Left lung (tissue), 10 donors: ENCODE measurements around the gene FANCC. TPM values are rescaled to one million over a fixed set of nuclear protein-coding genes. Genes with fewer than 3 reads are reported as not detected.

Source experiments
- ATAC-seq: fragments of 200-7000 bp; cut with Tn5 transposase; one replicate; pipeline ENCODE4 v1.9.1; 2020; ENCODE audit warnings: moderate library complexity
- DNase-seq, 4 donors: peaks; one replicate each; pipeline ENCODE4 v3.0.0-alpha.2; 2013 to 2020
- H3K27ac ChIP-seq, 2 donors: fragments of 200-600 bp; sonication (generic) in 1 of 2; one replicate each; pipeline versions ENCODE4 v1.5.0 to v1.8.0; 2020 to 2021
- H3K27me3 ChIP-seq, 2 donors: fragments of 200-600 bp; sonication (generic) in 1 of 2; one replicate each; pipeline versions ENCODE4 v1.5.0 to v1.8.0; 2020 to 2021
- H3K36me3 ChIP-seq, 2 donors: fragments of 200-600 bp; sonication (generic) in 1 of 2; one replicate each; pipeline versions ENCODE4 v1.5.0 to v1.8.0; 2020 to 2021
- H3K4me1 ChIP-seq, 2 donors: fragments of 200-600 bp; one replicate each; pipeline ENCODE4 v1.8.0; 2021
- H3K4me3 ChIP-seq, 2 donors: fragments of 200-600 bp; sonication (generic) in 1 of 2; one replicate each; pipeline versions ENCODE4 v1.5.0 to v1.8.0; 2020 to 2021; ENCODE audit warnings: mild to moderate bottlenecking in 1 of 2
- H3K9me3 ChIP-seq, 2 donors: fragments of 200-600 bp; sonication (generic) in 1 of 2; one replicate each; pipeline versions ENCODE4 v1.5.0 to v1.8.0; 2020 to 2021
- intact Hi-C, 2 donors: fragments of 100-400 bp; cut with DNase I; formaldehyde crosslinking; loops; one replicate each; pipeline versions ENCODE4 v1.11.2 to v1.14.2; 2022
- polyA plus RNA-seq, 6 donors: library from polyadenylated mRNA; unstranded; fragments of 120-200 nt; gene quantifications; one replicate each; pipeline ENCODE4 v1.2.1, GENCODE V29; 2013; ENCODE audit not compliant: insufficient read length in 6 of 6
- total RNA-seq, 2 donors: library from RNA; stranded (reverse); fragmentation: NEBNext Ultra II Directional; extraction: Animal tissue kit (Norgen Biotek cat#: 25700); gene quantifications; one replicate each; pipeline ENCODE4 v1.2.1, GENCODE V29; 2021
- TF ChIP-seq, protein P1 (sequence below), 2 donors: fragments of 200-600 bp; sonication (generic) in 1 of 2; IDR thresholded peaks; one replicate each; pipeline versions ENCODE4 v1.5.0 to v1.8.0; 2021; ENCODE audit warnings: antibody characterized with exemption in 2 of 2
- donor health status: DM: no; HTN: yes; CAD: no.
- donor health status: DM: no; HTN: no; CAD: no.

The FANCC gene
- total and polyA plus RNA-seq, 8 donors = 11.5 to 27.4 (median 25.7) TPM

DNA sequence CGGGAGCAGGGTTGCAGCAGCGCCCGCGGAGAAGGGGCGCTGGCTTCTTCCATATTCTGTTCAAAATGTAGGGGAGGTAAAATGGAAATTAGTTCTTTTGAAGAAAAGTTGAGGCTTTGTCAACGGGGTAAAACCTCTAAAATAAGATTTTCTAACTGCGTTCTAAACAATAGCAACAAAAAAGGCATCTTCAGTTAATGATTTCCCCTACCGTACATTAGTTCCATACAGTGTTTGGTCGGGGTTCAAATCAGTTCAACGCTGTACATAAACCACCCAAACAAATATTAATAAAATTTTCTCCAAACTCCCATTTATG is 343 bp upstream of the FANCC start:
- peak overlapping the region; percentile 78 to 98 for H3K4me3 ChIP-seq
- H3K27me3 ChIP-seq = no peaks in the 10 kb centered on the region
- H3K9me3 ChIP-seq = no peaks in the 10 kb centered on the region
- no peak for ATAC-seq
- no peaks in the 10 kb centered on the region for H3K36me3 ChIP-seq
- no peak for DNase-seq
- intact Hi-C loops = loop anchor here in 1 of 2 donors (10.0 kb wide), 1 partner anchor 187 kb away; no protein-coding TSS in a partner anchor
- peaks cover 0 to 12% of the 10 kb centered on the region in 2 donors for H3K4me1 ChIP-seq
- TF ChIP-seq, protein P1, sequence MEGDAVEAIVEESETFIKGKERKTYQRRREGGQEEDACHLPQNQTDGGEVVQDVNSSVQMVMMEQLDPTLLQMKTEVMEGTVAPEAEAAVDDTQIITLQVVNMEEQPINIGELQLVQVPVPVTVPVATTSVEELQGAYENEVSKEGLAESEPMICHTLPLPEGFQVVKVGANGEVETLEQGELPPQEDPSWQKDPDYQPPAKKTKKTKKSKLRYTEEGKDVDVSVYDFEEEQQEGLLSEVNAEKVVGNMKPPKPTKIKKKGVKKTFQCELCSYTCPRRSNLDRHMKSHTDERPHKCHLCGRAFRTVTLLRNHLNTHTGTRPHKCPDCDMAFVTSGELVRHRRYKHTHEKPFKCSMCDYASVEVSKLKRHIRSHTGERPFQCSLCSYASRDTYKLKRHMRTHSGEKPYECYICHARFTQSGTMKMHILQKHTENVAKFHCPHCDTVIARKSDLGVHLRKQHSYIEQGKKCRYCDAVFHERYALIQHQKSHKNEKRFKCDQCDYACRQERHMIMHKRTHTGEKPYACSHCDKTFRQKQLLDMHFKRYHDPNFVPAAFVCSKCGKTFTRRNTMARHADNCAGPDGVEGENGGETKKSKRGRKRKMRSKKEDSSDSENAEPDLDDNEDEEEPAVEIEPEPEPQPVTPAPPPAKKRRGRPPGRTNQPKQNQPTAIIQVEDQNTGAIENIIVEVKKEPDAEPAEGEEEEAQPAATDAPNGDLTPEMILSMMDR (IDR thresholded peaks at IDR 0.05) = no peak
- peak overlapping the region; percentile 91 to 93 for H3K27ac ChIP-seq

GRCh38 chr9:95316794-95317118 is 753 bp downstream of the FANCC start:
- Histone ChIP-seq H3K4me1 (peaks cover 0 to 13% of the 10 kb centered on the region in 2 donors), H3K27me3 (no peaks in the 10 kb centered on the region), H3K27ac (peak overlapping the region; percentile 91 to 93), H3K9me3 (no peaks in the 10 kb centered on the region), H3K4me3 (peak overlapping the region; percentile 78 to 98), H3K36me3 (no peaks in the 10 kb centered on the region)
- DNase-seq = peak in 3 of 4 donors; percentile 83 to 90 (median 83)
- peak; percentile 80 for ATAC-seq
- TF ChIP-seq, protein P1 (IDR thresholded peaks at IDR 0.05) = no peak
- intact Hi-C loops = loop anchor here in 1 of 2 donors (10.0 kb wide), 1 partner anchor 188 kb away; no protein-coding TSS in a partner anchor

DNA sequence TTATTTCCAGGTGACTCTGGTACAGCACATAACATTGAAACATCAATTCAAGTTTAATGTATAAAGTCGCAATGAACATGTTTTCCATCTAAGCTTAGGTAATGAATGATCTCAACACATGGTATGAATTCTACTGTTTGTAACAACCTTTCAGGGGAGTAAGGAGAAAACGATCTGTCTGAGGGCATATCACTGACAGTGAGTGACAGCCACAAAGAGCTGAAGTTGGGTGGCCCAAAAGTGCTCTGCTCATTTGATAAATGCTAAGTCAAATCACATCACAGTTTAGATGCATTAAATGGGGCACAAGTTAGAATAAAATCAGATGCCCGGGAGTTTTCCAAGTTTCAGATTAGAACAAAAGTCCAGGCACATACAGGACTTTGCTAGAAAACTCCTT is 1.2 kb downstream of the FANCC start:
- peak overlapping the region; percentile 91 to 93 for H3K27ac ChIP-seq
- H3K4me3 ChIP-seq = peak overlapping the region; percentile 78 to 98
- ATAC-seq (no peak), DNase-seq (no peak)
- intact Hi-C loops = loop anchor here in 1 of 2 donors (10.0 kb wide), 1 partner anchor 189 kb away; no protein-coding TSS in a partner anchor
- peaks cover 0 to 13% of the 10 kb centered on the region in 2 donors for H3K4me1 ChIP-seq
- no peaks in the 10 kb centered on the region for H3K36me3 ChIP-seq
- H3K9me3 ChIP-seq = no peaks in the 10 kb centered on the region
- TF ChIP-seq, protein P1 (IDR thresholded peaks at IDR 0.05) = no peak
- no peaks in the 10 kb centered on the region for H3K27me3 ChIP-seq

- H3K4me3 ChIP-seq = no peak overlapping the region
- DNase-seq = no peak
- H3K9me3 ChIP-seq = no peaks in the 10 kb centered on the region
- intact Hi-C loops = loop anchor here in 1 of 2 donors (10.0 kb wide), 1 partner anchor 190 kb away; no protein-coding TSS in a partner anchor
- ATAC-seq = no peak
- peaks cover 0 to 13% of the 10 kb centered on the region in 2 donors for H3K4me1 ChIP-seq
- H3K27ac ChIP-seq = no peak overlapping the region
- H3K36me3 ChIP-seq = no peaks in the 10 kb centered on the region
- H3K27me3 ChIP-seq = no peaks in the 10 kb centered on the region
- TF ChIP-seq, protein P1 (IDR thresholded peaks at IDR 0.05) = no peak
Measured at GRCh38 chr9:95315108-95315746, 2.3 kb downstream of the FANCC start.

DNA sequence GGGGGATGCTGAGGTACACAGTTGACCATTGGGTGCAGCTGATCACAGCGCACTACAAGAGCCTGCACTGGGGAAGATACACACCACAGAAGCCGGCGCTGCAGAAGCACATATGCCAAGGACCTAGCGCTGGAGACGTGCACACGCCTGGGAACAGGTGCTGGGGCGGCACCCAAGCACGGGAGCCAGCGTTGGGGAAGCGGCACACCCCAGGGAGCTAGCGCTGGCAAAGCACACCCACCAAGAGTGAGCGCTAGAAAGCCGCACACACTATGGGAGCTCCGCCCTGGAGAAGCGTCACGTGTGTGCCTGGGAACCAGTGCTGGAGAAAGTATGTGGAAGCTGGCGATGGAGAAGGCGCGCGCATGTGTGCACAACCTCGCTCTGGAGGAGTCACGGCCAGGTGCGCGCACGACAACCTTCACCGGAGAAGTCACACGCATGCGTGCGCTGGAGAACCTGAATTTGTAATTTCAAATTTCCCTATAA is 4.5 kb downstream of the FANCC start:
- peak; percentile 36 to 90 (median 73) for DNase-seq

More for the DNA sequence above, 4.5 kb downstream of the FANCC start:
- peak; percentile 64 for ATAC-seq
- Histone ChIP-seq H3K36me3 (no peaks in the 10 kb centered on the region), H3K4me3 (peak overlapping the region; percentile 21 to 23), H3K27me3 (no peaks in the 10 kb centered on the region), H3K4me1 (peaks cover 0 to 13% of the 10 kb centered on the region in 2 donors), H3K27ac (no peak overlapping the region), H3K9me3 (no peaks in the 10 kb centered on the region)
- TF ChIP-seq, protein P1 (IDR thresholded peaks at IDR 0.05) = no peak
- intact Hi-C loops = loop anchor here in 1 of 2 donors (10.0 kb wide), 1 partner anchor 192 kb away; no protein-coding TSS in a partner anchor
